K562 (cell line): ENCODE measurements around the gene AMMECR1L.

Source experiments
- CTCF ChIP-seq, 3 experiments: IDR thresholded peaks in 2 of 3; conservative IDR thresholded peaks in 1 of 3; 2 replicates each; pipeline ENCODE4 v1.5.1; 2011 to 2012; ENCODE audit warnings: low read length in 3 of 3, mild to moderate bottlenecking in 3 of 3, control low read depth in 2 of 3, improper control_type of control experiment in 1 of 3, inconsistent platforms in 1 of 3, low read depth in 1 of 3, mixed read lengths in 1 of 3, moderate library complexity in 1 of 3; ENCODE audit not compliant: insufficient read depth in 2 of 3
- EGR1 ChIP-seq: fragments of 450-650 bp; conservative IDR thresholded peaks from 2 replicates; pipeline ENCODE4 v1.6.1; 2017; ENCODE audit warnings: mild to moderate bottlenecking
- JUNB ChIP-seq: fragments of 450-650 bp; formaldehyde crosslinking; conservative IDR thresholded peaks from 2 replicates; pipeline ENCODE4 v1.4.0; 2020; ENCODE audit warnings: mild to moderate bottlenecking
- SMARCC2 ChIP-seq: fragments of 450-650 bp; IDR thresholded peaks from 2 replicates; pipeline ENCODE4 v1.6.1; 2017; ENCODE audit warnings: antibody characterized with exemption, moderate library complexity, mild to moderate bottlenecking, low read depth
- ZFP36 ChIP-seq: fragments of 150-350 bp; IDR thresholded peaks from 2 replicates; pipeline ENCODE4 v1.6.1; 2018; ENCODE audit warnings: low read length, low read depth; ENCODE audit not compliant: partially characterized antibody
- ZNF121 ChIP-seq: sonication (generic); formaldehyde crosslinking; conservative IDR thresholded peaks from 2 replicates; pipeline ENCODE4 v1.8.0; 2022; ENCODE audit warnings: missing genetic modification reagents
- ZNF140 ChIP-seq: fragments of 250-450 bp; sonication (Bioruptor Pico); IDR thresholded peaks from 2 replicates; pipeline ENCODE4 v1.8.0; 2021; ENCODE audit warnings: moderate library complexity, mild to moderate bottlenecking, inconsistent platforms
- ZNF551 ChIP-seq: fragments of 250-450 bp; sonication (Bioruptor Pico); IDR thresholded peaks from 2 replicates; pipeline ENCODE4 v1.5.0; 2021; ENCODE audit warnings: mild to moderate bottlenecking, moderate library complexity

GRCh38 chr2:127840893-127841292 is 44.9 kb downstream of the AMMECR1L start:
- TF ChIP-seq JUNB (CRISPR knock-in tag) (no peak), ZNF551 (CRISPR knock-in tag) (no peak), EGR1 (no peak), ZNF121 (no peak), ZNF140 (no peak), SMARCC2 (no peak), CTCF (IDR thresholded peaks at IDR 0.05 in 2 of 3, conservative IDR thresholded peaks at IDR 0.05 in 1 of 3; ENCODE audit: insufficient read depth in 2 of 3, low read depth in 1 of 3, low read length in 3 of 3) (no peak), ZFP36 (no peak)
